ENCODE data around the gene SCO2. TPM values are rescaled to one million over a fixed set of nuclear protein-coding genes. Genes with fewer than 3 reads are reported as not detected.

The SCO2 gene
- total and polyA plus RNA-seq, 12 donors: 0.57 to 2.8 (median 1.1) TPM; not detected in 7

GRCh38 chr22:50504369-50505211, 20.8 kb downstream of the SCO2 start:
- no peak for DNase-seq
- Histone ChIP-seq H3K4me3 (no peak overlapping the region), H3K4me1 (peaks cover 13 to 31% (median 25%) of the 10 kb centered on the region in 9 donors), H3K36me3 (peaks cover 3 to 42% (median 18%) of the 10 kb centered on the region in 9 donors), H3K9me3 (no peaks in the 10 kb centered on the region), H3K27ac (no peak overlapping the region), H3K27me3 (no peaks in the 10 kb centered on the region)
- TF ChIP-seq CTCF (IDR thresholded peaks at IDR 0.05): no peak
- no peak for ATAC-seq
- 95 to 96% methylated on average over 41 to 44 of the region's 44 CpGs for WGBS, 2 donors
- intact Hi-C loops (cut with DNase I): loop anchor here in 4 of 10 donors (10.0 kb wide), 1 partner anchor 260 kb away; the partner anchor contains the start of gene TUBGCP6 (in 4 of the 4)

GRCh38 chr22:50503475-50504145, 21.8 kb downstream of the SCO2 start:
- no peaks in the 10 kb centered on the region for H3K9me3 ChIP-seq
- peak in 1 of 9 donors; percentile 7 for TF ChIP-seq CTCF (IDR thresholded peaks at IDR 0.05)
- no peak overlapping the region for H3K4me3 ChIP-seq
- WGBS, 2 donors: 87 to 91% methylated on average over 22 to 25 of the region's 26 CpGs
- H3K27me3 ChIP-seq: no peaks in the 10 kb centered on the region
- intact Hi-C loops (cut with DNase I): loop anchor here in 4 of 10 donors (10.0 kb wide), 1 partner anchor 259 kb away; the partner anchor contains the start of gene TUBGCP6 (in 4 of the 4)
- peaks cover 3 to 42% (median 18%) of the 10 kb centered on the region in 9 donors for H3K36me3 ChIP-seq
- ATAC-seq: no peak
- no peak for DNase-seq
- H3K27ac ChIP-seq: no peak overlapping the region
- peaks cover 9 to 23% (median 17%) of the 10 kb centered on the region in 9 donors for H3K4me1 ChIP-seq

GRCh38 chr22:50502628-50503474, 22.5 kb downstream of the SCO2 start:
- intact Hi-C loops (cut with DNase I): loop anchor here in 4 of 10 donors (10.0 kb wide), 1 partner anchor 258 kb away; the partner anchor contains the start of gene TUBGCP6 (in 4 of the 4)
- DNase-seq: no peak

More at GRCh38 chr22:50502628-50503474, 22.5 kb downstream of the SCO2 start:
- Histone ChIP-seq H3K36me3 (peaks cover 3 to 42% (median 18%) of the 10 kb centered on the region in 9 donors), H3K27me3 (peaks cover 0 to 2% (median 0%) of the 10 kb centered on the region in 7 donors), H3K4me1 (peaks cover 9 to 24% (median 14%) of the 10 kb centered on the region in 9 donors), H3K9me3 (no peaks in the 10 kb centered on the region), H3K4me3 (no peak overlapping the region), H3K27ac (no peak overlapping the region)
- 88 to 90% methylated on average over 24 of the region's 24 CpGs for WGBS, 2 donors
- TF ChIP-seq CTCF (IDR thresholded peaks at IDR 0.05): no peak
- no peak for ATAC-seq
